Neural cell (in vitro differentiated cells): ENCODE measurements around the gene NOC3L. TPM values are rescaled to one million over a fixed set of nuclear protein-coding genes. Genes with fewer than 3 reads are reported as not detected.

Source experiments
- H2AFZ ChIP-seq: fragments of 200-600, 300-800 bp; sonication (generic), shearing (Covaris generic); 2 replicates; pipeline ENCODE4 v1.6.0; 2014; ENCODE audit warnings: low read depth, mild to moderate bottlenecking, antibody characterized with exemption, low read length, moderate library complexity
- H3F3A ChIP-seq: fragments of 200-600 bp; shearing (Covaris generic); 2 replicates; pipeline ENCODE4 v1.6.1; 2016; ENCODE audit warnings: mild to moderate bottlenecking, moderate library complexity, mixed read lengths, antibody characterized with exemption, low read length; ENCODE audit not compliant: insufficient read depth, poor library complexity, severe bottlenecking
- H3K27ac ChIP-seq: fragments of 200-600, 300-800 bp; sonication (generic), shearing (Covaris generic); 2 replicates; pipeline ENCODE4 v1.5.1; 2014; ENCODE audit warnings: mild to moderate bottlenecking, low read length, moderate library complexity
- H3K27me3 ChIP-seq: fragments of 300-800, 200-600 bp; sonication (generic), shearing (Covaris generic); 2 replicates; pipeline ENCODE4 v1.6.0; 2014; ENCODE audit warnings: mild to moderate bottlenecking, low read depth, low read length, moderate library complexity; ENCODE audit not compliant: insufficient read depth
- H3K36me3 ChIP-seq: fragments of 300-800, 200-600 bp; sonication (generic), shearing (Covaris generic); 2 replicates; pipeline ENCODE4 v1.5.1; 2014; ENCODE audit warnings: mild to moderate bottlenecking, antibody characterized with exemption, low read length, moderate library complexity; ENCODE audit not compliant: insufficient read depth
- H3K4me2 ChIP-seq: fragments of 300-800, 200-600 bp; sonication (generic), shearing (Covaris generic); 2 replicates; pipeline ENCODE4 v1.6.0; 2014; ENCODE audit warnings: mild to moderate bottlenecking, low read length
- H3K4me3 ChIP-seq: fragments of 300-800, 200-600 bp; sonication (generic), shearing (Covaris generic); 2 replicates; pipeline ENCODE4 v1.5.1; 2014; ENCODE audit warnings: mild to moderate bottlenecking, low read length, moderate library complexity
- H3K79me2 ChIP-seq: fragments of 200-600 bp; shearing (Covaris generic); replicated peaks from 2 replicates; pipeline ENCODE4 v1.6.0; 2014; ENCODE audit warnings: mild to moderate bottlenecking, low read length, moderate library complexity; ENCODE audit not compliant: insufficient read depth
- H3K9ac ChIP-seq: fragments of 300-800, 200-600 bp; sonication (generic), shearing (Covaris generic); 2 replicates; pipeline ENCODE4 v1.6.1; 2016; ENCODE audit warnings: mild to moderate bottlenecking, low read length, mixed read lengths
- H3K9me2 ChIP-seq: fragments of 200-600 bp; shearing (Covaris generic); 2 replicates; pipeline ENCODE4 v1.6.1; 2016; ENCODE audit warnings: mild to moderate bottlenecking, low read length, mixed read lengths; ENCODE audit not compliant: insufficient read depth
- H3K9me3 ChIP-seq: fragments of 200-600, 300-800 bp; sonication (generic), shearing (Covaris generic); 2 replicates; pipeline ENCODE4 v1.6.1; 2016; ENCODE audit warnings: mild to moderate bottlenecking, mixed run types, low read length, moderate library complexity, mixed read lengths
- H4K20me1 ChIP-seq: fragments of 200-600 bp; shearing (Covaris generic); 2 replicates; pipeline ENCODE4 v1.6.1; 2016; ENCODE audit warnings: mild to moderate bottlenecking, mixed run types; ENCODE audit not compliant: insufficient read depth
- EP300 ChIP-seq: fragments of 450-650 bp; conservative IDR thresholded peaks from 2 replicates; pipeline ENCODE4 v1.6.1; 2014; ENCODE audit warnings: antibody characterized with exemption, mild to moderate bottlenecking, moderate library complexity; ENCODE audit not compliant: poor library complexity, severe bottlenecking
- EZH2 ChIP-seq: fragments of 200-600, 300-800 bp; shearing (Covaris generic), sonication (generic); IDR thresholded peaks from 2 replicates; pipeline ENCODE4 v1.6.1; 2014; ENCODE audit warnings: antibody characterized with exemption, low read length, borderline replicate concordance, mild to moderate bottlenecking; ENCODE audit not compliant: insufficient read depth, poor library complexity, severe bottlenecking
- MXI1 ChIP-seq: fragments of 450-650 bp; conservative IDR thresholded peaks from 2 replicates; pipeline ENCODE4 v1.6.1; 2014; ENCODE audit warnings: antibody characterized with exemption, mild to moderate bottlenecking; ENCODE audit not compliant: poor library complexity, severe bottlenecking
- POLR2AphosphoS5 ChIP-seq: IDR thresholded peaks from 2 replicates; pipeline ENCODE4 v1.6.1; 2012
- RAD21 ChIP-seq: fragments of 450-650 bp; conservative IDR thresholded peaks from 2 replicates; pipeline ENCODE4 v1.6.1; 2014; ENCODE audit warnings: antibody characterized with exemption, mild to moderate bottlenecking, moderate library complexity
- SMC3 ChIP-seq: fragments of 450-650 bp; conservative IDR thresholded peaks from 2 replicates; pipeline ENCODE4 v1.6.1; 2014; ENCODE audit warnings: antibody characterized with exemption, mild to moderate bottlenecking, moderate library complexity; ENCODE audit not compliant: poor library complexity
- TAF1 ChIP-seq: IDR thresholded peaks from 2 replicates; pipeline ENCODE4 v1.6.1; 2012; ENCODE audit warnings: low read depth
- polyA plus RNA-seq: library from polyadenylated mRNA; depleted of rRNA; stranded (reverse); fragments of >200 nt; gene quantifications from 2 replicates; pipeline ENCODE4 v1.2.3, GENCODE V29; 2014
- TF ChIP-seq, protein P1 (sequence below): IDR thresholded peaks from 2 replicates; pipeline ENCODE4 v1.6.1; 2012; ENCODE audit warnings: borderline replicate concordance
- TF ChIP-seq, protein P2 (sequence below): fragments of 450-650 bp; IDR thresholded peaks from 2 replicates; pipeline ENCODE4 v1.5.1; 2014; ENCODE audit warnings: antibody characterized with exemption, mild to moderate bottlenecking, moderate library complexity; ENCODE audit not compliant: poor library complexity, severe bottlenecking

The NOC3L gene
- polyA plus RNA-seq, 1 donor from 2014 or later: 8.3 TPM

GRCh38 chr10:94411304-94411703, 48.6 kb upstream of the NOC3L start:
- H3K4me2 ChIP-seq: no peak overlapping the region
- H3K9me2 ChIP-seq: no peaks in the 10 kb centered on the region
- H3K9me3 ChIP-seq: no peaks in the 10 kb centered on the region
- no peak overlapping the region for H3K9ac ChIP-seq
- H3K79me2 ChIP-seq: peaks cover 23% of the 10 kb centered on the region
- no peak overlapping the region for H3K4me3 ChIP-seq
- TF ChIP-seq MXI1 (no peak), EZH2 (no peak), TAF1 (no peak), SMC3 (no peak), RAD21 (no peak), POLR2AphosphoS5 (no peak), EP300 (no peak)
- TF ChIP-seq, protein P1, sequence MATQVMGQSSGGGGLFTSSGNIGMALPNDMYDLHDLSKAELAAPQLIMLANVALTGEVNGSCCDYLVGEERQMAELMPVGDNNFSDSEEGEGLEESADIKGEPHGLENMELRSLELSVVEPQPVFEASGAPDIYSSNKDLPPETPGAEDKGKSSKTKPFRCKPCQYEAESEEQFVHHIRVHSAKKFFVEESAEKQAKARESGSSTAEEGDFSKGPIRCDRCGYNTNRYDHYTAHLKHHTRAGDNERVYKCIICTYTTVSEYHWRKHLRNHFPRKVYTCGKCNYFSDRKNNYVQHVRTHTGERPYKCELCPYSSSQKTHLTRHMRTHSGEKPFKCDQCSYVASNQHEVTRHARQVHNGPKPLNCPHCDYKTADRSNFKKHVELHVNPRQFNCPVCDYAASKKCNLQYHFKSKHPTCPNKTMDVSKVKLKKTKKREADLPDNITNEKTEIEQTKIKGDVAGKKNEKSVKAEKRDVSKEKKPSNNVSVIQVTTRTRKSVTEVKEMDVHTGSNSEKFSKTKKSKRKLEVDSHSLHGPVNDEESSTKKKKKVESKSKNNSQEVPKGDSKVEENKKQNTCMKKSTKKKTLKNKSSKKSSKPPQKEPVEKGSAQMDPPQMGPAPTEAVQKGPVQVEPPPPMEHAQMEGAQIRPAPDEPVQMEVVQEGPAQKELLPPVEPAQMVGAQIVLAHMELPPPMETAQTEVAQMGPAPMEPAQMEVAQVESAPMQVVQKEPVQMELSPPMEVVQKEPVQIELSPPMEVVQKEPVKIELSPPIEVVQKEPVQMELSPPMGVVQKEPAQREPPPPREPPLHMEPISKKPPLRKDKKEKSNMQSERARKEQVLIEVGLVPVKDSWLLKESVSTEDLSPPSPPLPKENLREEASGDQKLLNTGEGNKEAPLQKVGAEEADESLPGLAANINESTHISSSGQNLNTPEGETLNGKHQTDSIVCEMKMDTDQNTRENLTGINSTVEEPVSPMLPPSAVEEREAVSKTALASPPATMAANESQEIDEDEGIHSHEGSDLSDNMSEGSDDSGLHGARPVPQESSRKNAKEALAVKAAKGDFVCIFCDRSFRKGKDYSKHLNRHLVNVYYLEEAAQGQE: no peak
- TF ChIP-seq, protein P2, sequence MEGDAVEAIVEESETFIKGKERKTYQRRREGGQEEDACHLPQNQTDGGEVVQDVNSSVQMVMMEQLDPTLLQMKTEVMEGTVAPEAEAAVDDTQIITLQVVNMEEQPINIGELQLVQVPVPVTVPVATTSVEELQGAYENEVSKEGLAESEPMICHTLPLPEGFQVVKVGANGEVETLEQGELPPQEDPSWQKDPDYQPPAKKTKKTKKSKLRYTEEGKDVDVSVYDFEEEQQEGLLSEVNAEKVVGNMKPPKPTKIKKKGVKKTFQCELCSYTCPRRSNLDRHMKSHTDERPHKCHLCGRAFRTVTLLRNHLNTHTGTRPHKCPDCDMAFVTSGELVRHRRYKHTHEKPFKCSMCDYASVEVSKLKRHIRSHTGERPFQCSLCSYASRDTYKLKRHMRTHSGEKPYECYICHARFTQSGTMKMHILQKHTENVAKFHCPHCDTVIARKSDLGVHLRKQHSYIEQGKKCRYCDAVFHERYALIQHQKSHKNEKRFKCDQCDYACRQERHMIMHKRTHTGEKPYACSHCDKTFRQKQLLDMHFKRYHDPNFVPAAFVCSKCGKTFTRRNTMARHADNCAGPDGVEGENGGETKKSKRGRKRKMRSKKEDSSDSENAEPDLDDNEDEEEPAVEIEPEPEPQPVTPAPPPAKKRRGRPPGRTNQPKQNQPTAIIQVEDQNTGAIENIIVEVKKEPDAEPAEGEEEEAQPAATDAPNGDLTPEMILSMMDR: no peak
- no peak overlapping the region for H2AFZ ChIP-seq
- H3F3A ChIP-seq: no peaks in the 10 kb centered on the region
- no peaks in the 10 kb centered on the region for H3K27me3 ChIP-seq
- no peaks in the 10 kb centered on the region for H4K20me1 ChIP-seq
- no peaks in the 10 kb centered on the region for H3K36me3 ChIP-seq
- no peak overlapping the region for H3K27ac ChIP-seq

DNA sequence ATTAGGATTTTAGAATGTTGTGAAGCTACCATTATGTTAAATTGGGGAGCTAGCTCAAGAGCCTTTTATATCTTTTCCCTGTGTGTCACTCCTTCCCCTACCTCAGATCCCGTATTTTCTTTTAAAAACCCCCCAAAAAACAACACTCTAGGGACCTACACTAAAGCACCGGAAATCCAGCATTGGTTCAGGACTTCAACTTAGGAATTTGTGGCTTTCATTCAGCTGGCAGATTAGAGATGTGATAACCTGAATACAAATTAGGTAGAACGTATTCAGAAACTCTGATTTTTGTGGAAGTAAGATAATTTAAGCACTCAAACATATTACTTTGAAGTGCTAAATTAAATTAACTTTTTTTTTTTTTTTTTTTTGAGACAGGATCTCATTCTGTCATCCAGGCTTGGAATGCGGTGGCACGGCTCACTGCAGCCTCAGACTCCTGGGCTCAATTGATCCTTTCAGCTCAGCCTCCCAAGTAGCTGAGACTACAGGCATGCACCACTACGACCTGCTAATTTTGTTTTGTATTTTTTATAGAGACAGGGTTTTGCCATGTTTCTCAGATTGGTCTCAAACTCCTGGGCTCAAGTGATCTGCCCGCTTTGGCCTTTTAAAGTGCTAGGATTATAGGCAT, 46.4 kb upstream of the NOC3L start:
- Histone ChIP-seq H3K27ac (no peak overlapping the region), H3K27me3 (no peaks in the 10 kb centered on the region), H2AFZ (no peak overlapping the region), H3K9me3 (no peaks in the 10 kb centered on the region), H3F3A (no peaks in the 10 kb centered on the region), H3K4me3 (no peak overlapping the region), H3K9ac (no peak overlapping the region), H3K36me3 (no peaks in the 10 kb centered on the region), H4K20me1 (no peaks in the 10 kb centered on the region), H3K9me2 (no peaks in the 10 kb centered on the region), H3K4me2 (no peak overlapping the region), H3K79me2 (peaks cover 40% of the 10 kb centered on the region)
- TF ChIP-seq POLR2AphosphoS5 (no peak), EZH2 (no peak), SMC3 (no peak), TAF1 (no peak), MXI1 (no peak), EP300 (no peak), RAD21 (no peak)
- TF ChIP-seq, protein P2: no peak
- TF ChIP-seq, protein P1: no peak
